Activated CD8-positive, alpha-beta memory T cell treated with anti-CD3 and anti-CD28 coated beads, Interleukin-2, amount 50 U/mL, for 1 hour (primary cell): ENCODE results near the gene CPT2.
A peak's percentile ranks its signal among the peaks of the same experiment; 100 is the strongest.

Experiments
- DNase-seq: peaks from one replicate; pipeline ENCODE4 v3.0.0-alpha.2; 2020; ENCODE audit errors: extremely low read depth

CPT2 gene

GRCh38 chr1:53214376-53214940, 17.8 kb downstream of the CPT2 start:
- DNase-seq, result no peak

GRCh38 chr1:53218201-53218600, 21.6 kb downstream of the CPT2 start:
- no peak for DNase-seq

GRCh38 chr1:53219711-53220110, 23.1 kb downstream of the CPT2 start:
- no peak for DNase-seq

GRCh38 chr1:53220171-53220961, 23.7 kb downstream of the CPT2 start, which contains the start of gene CZIB:
CZIB (minus strand) TSS chr1:53220634; CDS start chr1:53220575, 59 bp downstream.
- DNase-seq, result peak; percentile 74

- no peak for DNase-seq
Observed at GRCh38 chr1:53220962-53221286, 24.3 kb downstream of the CPT2 start.

GRCh38 chr1:53237638-53238037, 41.0 kb downstream of the CPT2 start:
- DNase-seq, result no peak

GRCh38 chr1:53238197-53239155, 41.9 kb downstream of the CPT2 start, which contains the start of gene MAGOH:
MAGOH (minus strand) TSS chr1:53238518; CDS start chr1:53238448, 70 bp downstream.
- peak; percentile 76 for DNase-seq

GRCh38 chr1:53241828-53242227, 45.2 kb downstream of the CPT2 start:
- DNase-seq, result no peak

- no peak for DNase-seq
Observed at GRCh38 chr1:53242381-53242780, 45.8 kb downstream of the CPT2 start.

- DNase-seq, result no peak
Observed at GRCh38 chr1:53244141-53244540, 47.5 kb downstream of the CPT2 start.

- DNase-seq, result no peak
Observed at GRCh38 chr1:53246261-53247134, 49.9 kb downstream of the CPT2 start.

GRCh38 chr1:53249706-53250105, 53.1 kb downstream of the CPT2 start:
- DNase-seq, result no peak

GRCh38 chr1:53250325-53250724, 53.7 kb downstream of the CPT2 start:
- DNase-seq, result no peak

- DNase-seq, result no peak
Observed at GRCh38 chr1:53254011-53254640, 57.5 kb downstream of the CPT2 start.

GRCh38 chr1:53255031-53255430, 58.4 kb downstream of the CPT2 start:
- DNase-seq, result no peak

- DNase-seq, result no peak
Observed at GRCh38 chr1:53256511-53257453, 60.2 kb downstream of the CPT2 start.

- no peak for DNase-seq
Observed at GRCh38 chr1:53257454-53258081, 60.9 kb downstream of the CPT2 start.

- DNase-seq, result no peak
Observed at GRCh38 chr1:53258216-53258615, 61.6 kb downstream of the CPT2 start.

GRCh38 chr1:53259932-53260331, 63.3 kb downstream of the CPT2 start:
- no peak for DNase-seq
